SK-N-MC (cell line): ENCODE measurements around the gene HBA2.

Source experiments
- DNase-seq: peaks from one replicate; pipeline ENCODE4 v3.0.0-alpha.2; 2011; ENCODE audit warnings: low read depth, low spot score
- H3K27ac ChIP-seq: fragments of 200-600 bp; sonication (generic); 2 replicates; pipeline ENCODE4 v1.5.1; 2016; ENCODE audit warnings: mixed run types
- H3K36me3 ChIP-seq: fragments of 200-600 bp; sonication (generic); 2 replicates; pipeline ENCODE4 v1.6.1; 2017; ENCODE audit warnings: antibody characterized with exemption, low read length, mixed read lengths; ENCODE audit not compliant: insufficient read depth
- H3K4me3 ChIP-seq: fragments of 200-600 bp; sonication (generic); 2 replicates; pipeline ENCODE4 v1.5.1; 2016
- H3K9ac ChIP-seq: fragments of 200-600 bp; sonication (generic); 2 replicates; pipeline ENCODE4 v1.8.0; 2017; ENCODE audit warnings: mixed run types, mixed read lengths; ENCODE audit not compliant: insufficient read length
- H3K9me3 ChIP-seq: fragments of 200-600 bp; sonication (generic); 2 replicates; pipeline ENCODE4 v1.6.1; 2017; ENCODE audit warnings: low read depth, mild to moderate bottlenecking, antibody characterized with exemption, low read length, moderate library complexity, mixed read lengths
- EZH2 ChIP-seq: fragments of 200-600 bp; sonication (generic); IDR thresholded peaks from one replicate; pipeline ENCODE4 v1.6.1; 2017; ENCODE audit warnings: antibody characterized with exemption
- FOXP2 ChIP-seq: optimal IDR thresholded peaks from 2 replicates; pipeline ENCODE3; 2011; ENCODE audit warnings: mild to moderate bottlenecking, moderate library complexity; ENCODE audit not compliant: insufficient read depth; ENCODE audit errors: extremely low read length, control extremely low read depth
- POLR2AphosphoS5 ChIP-seq: IDR thresholded peaks from 2 replicates; pipeline ENCODE4 v1.6.1; 2012; ENCODE audit warnings: mild to moderate bottlenecking, low read depth, low read length, borderline replicate concordance

Gene HBA2

DNA sequence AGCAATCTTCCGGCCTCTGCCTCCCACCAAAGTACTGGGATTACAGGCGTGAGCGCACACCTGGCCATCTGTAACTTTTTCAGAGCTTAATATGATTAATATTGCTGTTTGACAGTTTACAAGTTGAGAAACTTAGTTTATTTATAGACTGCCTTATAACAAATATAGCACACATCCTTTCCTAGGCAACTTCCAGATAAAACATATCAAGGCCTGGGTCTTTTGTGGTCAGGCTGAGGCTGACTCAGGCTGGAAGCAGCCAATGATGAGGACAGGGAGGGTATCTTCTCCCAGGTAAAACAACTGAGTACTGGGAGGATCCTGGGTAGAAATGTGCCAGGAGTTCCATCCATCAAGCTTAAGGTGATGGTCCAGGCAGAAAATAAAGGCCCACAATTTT is 40.3 kb downstream of the HBA2 start:
- no peak for DNase-seq

DNA sequence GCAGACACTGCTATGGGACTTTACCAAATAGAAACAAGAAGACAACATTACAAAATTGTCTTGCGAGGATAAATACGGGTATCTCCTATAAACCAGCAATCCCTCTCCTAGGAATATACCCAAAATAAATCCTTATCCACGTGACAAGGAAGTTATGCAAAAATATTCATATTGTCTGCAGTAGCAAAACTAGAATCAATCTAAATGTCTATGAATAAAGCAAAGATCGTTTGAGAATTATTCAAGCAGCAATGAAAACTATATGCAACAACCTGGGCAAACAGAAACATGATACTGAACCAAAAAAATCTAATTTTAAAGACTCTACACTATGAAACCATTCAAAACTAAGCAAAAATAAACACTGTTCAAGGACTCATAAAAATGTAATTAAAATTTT is 47.3 kb downstream of the HBA2 start:
- no peak for DNase-seq
- H3K36me3 ChIP-seq: peaks cover 85% of the 10 kb centered on the region
- no peaks in the 10 kb centered on the region for H3K9me3 ChIP-seq
- no peak for TF ChIP-seq EZH2
- TF ChIP-seq POLR2AphosphoS5: no peak
- no peak for TF ChIP-seq FOXP2
- no peak overlapping the region for H3K4me3 ChIP-seq
- H3K27ac ChIP-seq: peak overlapping the region; percentile 51; the same call in 1 of the 2 replicates
- peak overlapping the region; percentile 7 for H3K9ac ChIP-seq

More for the DNA sequence above, 40.3 kb downstream of the HBA2 start:
- Histone ChIP-seq H3K9ac (no peak overlapping the region), H3K4me3 (no peak overlapping the region), H3K36me3 (peaks cover 85% of the 10 kb centered on the region), H3K27ac (no peak overlapping the region), H3K9me3 (no peaks in the 10 kb centered on the region)
- TF ChIP-seq EZH2 (no peak), POLR2AphosphoS5 (no peak), FOXP2 (no peak)
